ENCODE data around the gene GLCE. TPM values are rescaled to one million over a fixed set of nuclear protein-coding genes. Genes with fewer than 3 reads are reported as not detected.

The GLCE gene
- total and polyA plus RNA-seq, 10 of the 15 experiments (the other 5 are each of a cell fraction or from before 2014, with no cell fraction given): 2.1 to 11.9 (median 2.9) TPM

DNA sequence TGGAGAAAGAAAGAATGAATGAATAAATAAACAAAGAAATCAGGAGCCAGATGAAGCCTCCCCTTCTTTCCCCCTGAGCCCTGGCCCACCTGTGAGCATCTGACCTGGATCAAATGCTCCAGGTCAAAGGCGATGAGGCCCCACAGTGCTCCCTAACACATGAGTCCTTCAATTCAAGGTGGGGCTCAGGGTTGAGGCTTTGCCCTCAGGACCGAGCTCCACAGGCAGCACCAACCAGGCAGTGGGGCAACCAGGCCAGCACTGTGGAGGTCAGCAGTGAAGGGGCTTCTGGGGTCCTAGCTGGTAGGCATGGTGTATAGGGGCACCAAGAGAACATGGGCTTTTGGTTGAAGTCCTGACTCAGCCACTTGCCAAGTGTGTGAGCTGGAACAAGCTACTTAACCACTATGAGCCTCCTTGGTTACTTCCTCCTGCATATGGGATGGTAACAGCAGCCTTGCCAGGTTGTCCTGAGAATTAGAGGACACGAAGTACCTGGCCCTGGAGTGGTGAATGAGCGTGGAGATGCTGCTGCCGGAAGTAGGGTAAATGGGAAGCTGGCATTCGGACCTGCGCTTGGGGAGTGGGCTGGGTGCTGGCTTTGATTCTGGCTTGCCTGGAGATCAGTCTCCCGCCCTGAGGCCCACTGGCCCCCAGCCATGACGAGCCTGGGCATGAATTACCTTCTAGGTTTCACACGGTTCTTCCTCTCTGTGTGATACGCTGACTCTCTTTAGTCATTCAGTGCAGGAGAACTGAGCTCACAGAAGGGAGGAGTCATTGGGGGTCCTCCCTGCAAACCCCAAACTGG lies 128.3 kb downstream of the GLCE start:
- no peak for ATAC-seq
- SMC1A ChIA-PET (ENCODE audit: uncharacterized antibody, unreplicated experiment): no interaction called here
- TF ChIP-seq BACH1 (IDR thresholded peaks at IDR 0.05; ENCODE audit: borderline replicate concordance) (no peak), ZNF274 (IDR thresholded peaks at IDR 0.05; ENCODE audit: insufficient read depth, insufficient read length) (no peak), ATF7 (IDR thresholded peaks at IDR 0.05; ENCODE audit: low read depth) (no peak), HDAC6 (IDR thresholded peaks at IDR 0.05; ENCODE audit: unreplicated experiment) (no peak), HDGF (IDR thresholded peaks at IDR 0.05) (no peak), SREBF2 (IDR thresholded peaks at IDR 0.05; ENCODE audit: low read length) (no peak), SUZ12 (IDR thresholded peaks at IDR 0.05; ENCODE audit: unreplicated experiment) (no peak), MEF2B (IDR thresholded peaks at IDR 0.05; ENCODE audit: partially characterized antibody, poor library complexity, severe bottlenecking) (no peak), SIX5 (IDR thresholded peaks at IDR 0.05; ENCODE audit: low read depth, low read length, severe bottlenecking) (no peak)
- TF ChIP-seq, protein P1, sequence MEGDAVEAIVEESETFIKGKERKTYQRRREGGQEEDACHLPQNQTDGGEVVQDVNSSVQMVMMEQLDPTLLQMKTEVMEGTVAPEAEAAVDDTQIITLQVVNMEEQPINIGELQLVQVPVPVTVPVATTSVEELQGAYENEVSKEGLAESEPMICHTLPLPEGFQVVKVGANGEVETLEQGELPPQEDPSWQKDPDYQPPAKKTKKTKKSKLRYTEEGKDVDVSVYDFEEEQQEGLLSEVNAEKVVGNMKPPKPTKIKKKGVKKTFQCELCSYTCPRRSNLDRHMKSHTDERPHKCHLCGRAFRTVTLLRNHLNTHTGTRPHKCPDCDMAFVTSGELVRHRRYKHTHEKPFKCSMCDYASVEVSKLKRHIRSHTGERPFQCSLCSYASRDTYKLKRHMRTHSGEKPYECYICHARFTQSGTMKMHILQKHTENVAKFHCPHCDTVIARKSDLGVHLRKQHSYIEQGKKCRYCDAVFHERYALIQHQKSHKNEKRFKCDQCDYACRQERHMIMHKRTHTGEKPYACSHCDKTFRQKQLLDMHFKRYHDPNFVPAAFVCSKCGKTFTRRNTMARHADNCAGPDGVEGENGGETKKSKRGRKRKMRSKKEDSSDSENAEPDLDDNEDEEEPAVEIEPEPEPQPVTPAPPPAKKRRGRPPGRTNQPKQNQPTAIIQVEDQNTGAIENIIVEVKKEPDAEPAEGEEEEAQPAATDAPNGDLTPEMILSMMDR (IDR thresholded peaks at IDR 0.05 in 2 of 3, conservative IDR thresholded peaks at IDR 0.05 in 1 of 3; ENCODE audit: control insufficient read depth in 2 of 3, extremely low read depth in 1 of 3, insufficient read depth in 1 of 3, low read depth in 3 of 3, low read length in 3 of 3): no peak
- TF ChIP-seq, protein P2, sequence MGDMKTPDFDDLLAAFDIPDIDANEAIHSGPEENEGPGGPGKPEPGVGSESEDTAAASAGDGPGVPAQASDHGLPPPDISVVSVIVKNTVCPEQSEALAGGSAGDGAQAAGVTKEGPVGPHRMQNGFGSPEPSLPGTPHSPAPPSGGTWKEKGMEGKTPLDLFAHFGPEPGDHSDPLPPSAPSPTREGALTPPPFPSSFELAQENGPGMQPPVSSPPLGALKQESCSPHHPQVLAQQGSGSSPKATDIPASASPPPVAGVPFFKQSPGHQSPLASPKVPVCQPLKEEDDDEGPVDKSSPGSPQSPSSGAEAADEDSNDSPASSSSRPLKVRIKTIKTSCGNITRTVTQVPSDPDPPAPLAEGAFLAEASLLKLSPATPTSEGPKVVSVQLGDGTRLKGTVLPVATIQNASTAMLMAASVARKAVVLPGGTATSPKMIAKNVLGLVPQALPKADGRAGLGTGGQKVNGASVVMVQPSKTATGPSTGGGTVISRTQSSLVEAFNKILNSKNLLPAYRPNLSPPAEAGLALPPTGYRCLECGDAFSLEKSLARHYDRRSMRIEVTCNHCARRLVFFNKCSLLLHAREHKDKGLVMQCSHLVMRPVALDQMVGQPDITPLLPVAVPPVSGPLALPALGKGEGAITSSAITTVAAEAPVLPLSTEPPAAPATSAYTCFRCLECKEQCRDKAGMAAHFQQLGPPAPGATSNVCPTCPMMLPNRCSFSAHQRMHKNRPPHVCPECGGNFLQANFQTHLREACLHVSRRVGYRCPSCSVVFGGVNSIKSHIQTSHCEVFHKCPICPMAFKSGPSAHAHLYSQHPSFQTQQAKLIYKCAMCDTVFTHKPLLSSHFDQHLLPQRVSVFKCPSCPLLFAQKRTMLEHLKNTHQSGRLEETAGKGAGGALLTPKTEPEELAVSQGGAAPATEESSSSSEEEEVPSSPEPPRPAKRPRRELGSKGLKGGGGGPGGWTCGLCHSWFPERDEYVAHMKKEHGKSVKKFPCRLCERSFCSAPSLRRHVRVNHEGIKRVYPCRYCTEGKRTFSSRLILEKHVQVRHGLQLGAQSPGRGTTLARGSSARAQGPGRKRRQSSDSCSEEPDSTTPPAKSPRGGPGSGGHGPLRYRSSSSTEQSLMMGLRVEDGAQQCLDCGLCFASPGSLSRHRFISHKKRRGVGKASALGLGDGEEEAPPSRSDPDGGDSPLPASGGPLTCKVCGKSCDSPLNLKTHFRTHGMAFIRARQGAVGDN (IDR thresholded peaks at IDR 0.05): no peak

More for the DNA sequence above, 128.3 kb downstream of the GLCE start:
- Histone ChIP-seq H3K4me2 (ENCODE audit: control insufficient read depth, insufficient read depth) (no peak overlapping the region), H3K9me3 (replicated peaks; ENCODE audit: control insufficient read depth, insufficient read depth, low read length) (no peaks in the 10 kb centered on the region), H4K20me1 (ENCODE audit: control insufficient read depth, insufficient read depth) (no peaks in the 10 kb centered on the region), H3K9ac (ENCODE audit: control insufficient read depth, insufficient read depth, low read length) (no peak overlapping the region), H3K4me3 (no peak overlapping the region), H3K27ac (ENCODE audit: control insufficient read depth, insufficient read depth) (no peak overlapping the region), H3K27me3 (replicated peaks in 1 of 2; ENCODE audit: control insufficient read depth in 2 of 2, insufficient read depth in 2 of 2, low read length in 1 of 2) (peaks cover 0 to 2% of the 10 kb centered on the region in 2 experiments; a peak in 1 of 4 replicates), H3K79me2 (ENCODE audit: control insufficient read depth, insufficient read depth, low read length) (no peaks in the 10 kb centered on the region), H2AFZ (ENCODE audit: control insufficient read depth, low read depth, low read length) (no peak overlapping the region), H3K36me3 (ENCODE audit: control insufficient read depth in 2 of 2, insufficient read depth in 2 of 2, low read length in 1 of 2) (no peaks in the 10 kb centered on the region), H3K4me1 (ENCODE audit: control insufficient read depth, insufficient read depth, low read length) (no peaks in the 10 kb centered on the region)
- DNase-seq (ENCODE audit: low read depth, low spot score) (no peak), FAIRE-seq (no peak)
- intact Hi-C loops (cut with micrococcal nuclease; ENCODE audit: unreplicated experiment) (no loop called here), in situ Hi-C loops (cut with MboI) (no loop called here)
- POLR2A ChIA-PET: no interaction called here
- CTCF ChIA-PET: interaction anchor here (0.9 to 1.2 kb wide), 2 partner anchors 78 to 105 kb away, joined by 3 read pairs; no protein-coding TSS in a partner anchor
- RAD21 ChIA-PET (ENCODE audit: unreplicated experiment): interaction anchor here (0.9 to 1.0 kb wide), 2 partner anchors 11 to 18 kb away, joined by 3 read pairs; no protein-coding TSS in a partner anchor
- 21% methylated on average over 10 of the region's 11 CpGs for WGBS (ENCODE audit: insufficient coverage, insufficient replicate concordance, low lambda C conversion rate, missing lambda C conversion rate)
- no TSS peak for BruUV-seq (replicated peaks)

Measured in GM12878 (cell line).